HG03039 (cell line): ENCODE data around the gene EHBP1.

Experiments
- ATAC-seq: cut with Tn5 transposase; IDR thresholded peaks from one replicate; pipeline ENCODE4 v1.9.1; 2021; ENCODE audit warnings: mild to moderate bottlenecking, moderate library complexity; ENCODE audit not compliant: unreplicated experiment

The EHBP1 gene

DNA sequence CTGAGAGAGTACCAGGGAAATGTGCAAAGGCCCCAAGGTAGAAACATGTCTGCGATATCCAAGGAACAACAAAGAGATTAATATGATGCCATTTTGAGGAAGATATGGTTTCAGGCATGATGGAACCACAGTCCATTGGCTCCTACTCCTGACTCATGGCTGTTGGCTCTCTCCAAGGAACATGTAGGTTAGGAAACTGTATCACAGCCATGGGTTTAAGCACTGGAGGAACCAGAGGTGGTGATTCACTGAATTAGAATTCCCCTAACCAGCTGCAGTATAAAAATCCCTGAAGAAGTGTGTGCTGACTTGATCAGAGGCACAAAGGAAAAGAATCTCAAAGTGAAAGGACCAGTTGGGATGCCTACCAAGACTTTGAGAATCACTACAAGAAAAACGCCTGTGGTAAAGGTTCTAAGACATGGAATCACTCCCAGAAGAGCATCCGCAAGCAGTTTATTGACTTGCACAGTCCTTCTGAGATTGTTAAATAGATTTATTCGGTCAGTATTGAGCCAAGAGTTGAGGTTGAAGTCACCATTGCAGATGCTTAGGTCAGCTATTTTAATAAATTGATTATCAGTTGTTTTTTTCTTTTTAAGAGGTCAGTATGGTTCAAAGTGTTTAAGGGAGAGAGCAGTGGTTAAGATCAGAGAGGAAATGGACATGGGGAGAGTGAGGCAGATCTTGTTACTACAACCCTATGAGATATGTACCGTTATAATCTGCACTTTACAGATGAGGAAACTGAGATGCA lies 234.4 kb downstream of the EHBP1 start:
- ATAC-seq = no peak

GRCh38 chr2:62940697-62941096 lies 235.2 kb downstream of the EHBP1 start:
- no peak for ATAC-seq

DNA sequence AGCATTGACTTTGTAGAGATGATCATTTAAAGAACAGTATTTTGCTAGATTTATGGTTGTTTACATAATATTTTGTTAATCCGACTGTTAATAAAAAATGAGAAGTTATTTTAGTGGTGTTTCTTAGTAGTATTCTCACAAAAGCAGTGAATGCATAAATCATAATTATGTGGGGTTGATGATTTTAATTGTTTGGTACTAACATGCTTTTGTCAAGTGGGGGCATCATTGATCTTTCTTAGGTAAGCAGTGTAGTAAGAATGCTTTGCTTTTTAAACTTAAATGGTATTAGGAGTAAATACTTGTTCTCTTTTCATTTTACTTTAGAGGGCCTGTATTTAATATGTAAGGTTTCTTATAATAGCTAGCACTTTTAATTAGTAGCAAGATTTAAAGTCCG lies 235.9 kb downstream of the EHBP1 start:
- no peak for ATAC-seq

GRCh38 chr2:62944362-62944761 lies 238.8 kb downstream of the EHBP1 start:
- ATAC-seq = no peak

DNA sequence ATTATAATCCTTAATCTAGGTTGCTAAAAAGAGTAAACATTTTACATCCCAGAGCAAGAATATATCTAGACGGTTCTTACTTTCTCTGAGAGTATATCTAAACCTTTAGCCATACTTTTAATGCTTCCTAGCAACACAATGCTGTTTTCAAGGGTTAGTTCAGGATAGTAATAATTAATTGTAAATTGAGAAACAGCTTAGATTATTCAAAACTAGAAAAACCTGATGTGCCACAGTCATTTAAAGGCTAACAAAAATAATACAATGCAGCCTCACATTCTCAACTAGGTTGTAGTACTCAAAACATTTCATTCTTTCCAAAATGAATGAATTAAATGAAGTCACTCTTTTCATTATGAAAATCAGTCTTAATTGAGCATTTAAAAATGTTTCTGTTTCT lies 241.9 kb downstream of the EHBP1 start:
- ATAC-seq = no peak

GRCh38 chr2:62956651-62957050 lies 251.1 kb downstream of the EHBP1 start:
- no peak for ATAC-seq

DNA sequence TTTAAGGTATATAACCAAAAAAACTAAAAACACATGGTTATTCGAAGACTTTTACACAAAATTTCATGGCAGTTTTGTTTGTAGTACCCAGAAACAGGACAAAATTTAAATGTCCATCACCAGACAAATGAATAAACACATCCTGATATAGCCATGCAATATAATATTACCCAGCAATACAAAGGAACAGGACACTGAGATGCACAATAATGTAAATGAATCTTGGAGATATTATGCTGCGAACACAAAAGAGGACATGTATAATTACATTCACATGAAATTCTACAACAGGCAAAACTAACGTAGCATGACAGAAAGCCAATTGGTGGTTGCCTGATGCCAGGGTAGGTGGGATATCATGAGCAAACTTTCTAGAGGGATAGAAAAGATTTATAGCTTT lies 252.7 kb downstream of the EHBP1 start:
- ATAC-seq = no peak

GRCh38 chr2:62964050-62964449 lies 258.5 kb downstream of the EHBP1 start:
- no peak for ATAC-seq

GRCh38 chr2:62964671-62965070 lies 259.2 kb downstream of the EHBP1 start:
- no peak for ATAC-seq

- no peak for ATAC-seq
Observed at GRCh38 chr2:62966991-62967390, 261.5 kb downstream of the EHBP1 start.

DNA sequence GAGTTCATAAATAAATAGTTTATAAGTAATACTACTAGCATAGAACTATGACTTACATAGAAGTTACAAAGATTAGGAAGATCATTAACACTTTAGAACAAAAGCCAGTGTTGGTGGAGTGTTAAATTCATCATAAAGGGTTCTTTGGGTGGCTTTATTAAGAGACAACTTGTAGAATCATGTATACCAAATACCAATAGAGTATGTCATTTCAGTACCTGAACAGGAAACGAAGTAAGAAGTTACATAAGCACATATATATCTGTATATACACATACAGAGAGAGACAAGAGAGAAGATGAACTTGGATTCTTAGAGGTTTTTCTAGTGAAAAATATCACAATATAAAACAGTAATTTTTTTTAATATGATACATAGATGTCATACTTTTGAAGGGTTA lies 262.7 kb downstream of the EHBP1 start:
- ATAC-seq = no peak

- no peak for ATAC-seq
Observed at GRCh38 chr2:62968668-62969067, 263.2 kb downstream of the EHBP1 start.

- no peak for ATAC-seq
Observed at GRCh38 chr2:62971936-62972335, 266.4 kb downstream of the EHBP1 start.

DNA sequence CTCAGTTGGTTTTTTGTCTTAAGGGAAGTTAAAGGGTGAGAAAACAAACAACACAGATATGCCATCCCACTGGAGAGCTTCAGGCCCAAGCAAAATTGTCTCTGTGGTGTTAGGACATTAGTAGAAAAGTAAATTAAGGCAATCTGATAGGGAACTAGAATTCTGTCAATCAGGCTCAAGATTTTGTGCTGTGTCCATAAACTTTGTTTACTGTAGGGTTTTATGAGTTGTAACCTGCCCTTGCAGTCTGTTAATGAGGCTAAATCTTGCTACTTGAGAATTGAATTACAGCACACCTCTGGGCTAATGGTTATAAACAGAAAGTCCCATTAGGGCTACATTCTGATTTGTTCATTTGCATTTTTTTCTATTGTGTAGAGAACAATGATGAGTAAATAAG lies 267.1 kb downstream of the EHBP1 start:
- no peak for ATAC-seq

GRCh38 chr2:62974999-62975398 lies 269.5 kb downstream of the EHBP1 start:
- ATAC-seq = no peak

GRCh38 chr2:62991605-62992004 lies 286.1 kb downstream of the EHBP1 start:
- ATAC-seq = no peak

DNA sequence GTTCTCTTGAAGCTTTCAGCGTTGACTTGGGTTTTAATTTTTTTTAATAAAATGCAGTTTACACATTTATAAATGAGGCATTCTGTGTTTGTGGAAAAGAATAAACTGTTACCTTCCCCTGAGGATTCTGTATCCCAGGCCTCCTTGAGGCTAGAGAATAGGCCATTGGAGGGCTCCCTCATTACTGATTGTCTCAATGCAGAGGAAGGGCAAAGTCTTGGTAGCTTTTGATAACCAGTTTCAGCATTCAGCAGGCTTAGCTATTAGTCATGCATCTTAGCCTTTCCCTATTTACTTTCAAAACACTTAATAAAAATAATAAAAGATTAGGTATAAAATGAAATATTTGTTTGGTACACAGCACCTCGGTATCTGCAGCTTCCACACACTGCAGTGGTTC lies 287.0 kb downstream of the EHBP1 start:
- ATAC-seq = no peak

DNA sequence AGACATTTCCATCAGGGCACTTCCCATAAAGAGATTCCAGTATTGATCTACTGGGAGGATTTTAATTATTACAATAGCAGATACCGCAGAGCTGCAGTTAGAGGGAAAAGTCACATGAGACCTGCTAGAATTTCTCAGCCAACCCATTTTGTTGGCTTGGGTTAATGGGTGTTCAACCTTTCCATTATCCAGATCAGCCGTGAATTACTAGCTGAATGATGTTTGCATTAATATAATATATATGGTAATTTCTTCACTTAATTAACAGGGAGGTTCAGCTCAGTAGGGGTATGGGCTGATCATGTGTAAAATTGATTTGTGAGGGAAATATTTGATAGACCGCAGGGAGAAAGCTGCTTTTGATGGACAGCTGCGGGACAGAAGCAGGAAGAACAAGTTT lies 288.7 kb downstream of the EHBP1 start:
- ATAC-seq = no peak

DNA sequence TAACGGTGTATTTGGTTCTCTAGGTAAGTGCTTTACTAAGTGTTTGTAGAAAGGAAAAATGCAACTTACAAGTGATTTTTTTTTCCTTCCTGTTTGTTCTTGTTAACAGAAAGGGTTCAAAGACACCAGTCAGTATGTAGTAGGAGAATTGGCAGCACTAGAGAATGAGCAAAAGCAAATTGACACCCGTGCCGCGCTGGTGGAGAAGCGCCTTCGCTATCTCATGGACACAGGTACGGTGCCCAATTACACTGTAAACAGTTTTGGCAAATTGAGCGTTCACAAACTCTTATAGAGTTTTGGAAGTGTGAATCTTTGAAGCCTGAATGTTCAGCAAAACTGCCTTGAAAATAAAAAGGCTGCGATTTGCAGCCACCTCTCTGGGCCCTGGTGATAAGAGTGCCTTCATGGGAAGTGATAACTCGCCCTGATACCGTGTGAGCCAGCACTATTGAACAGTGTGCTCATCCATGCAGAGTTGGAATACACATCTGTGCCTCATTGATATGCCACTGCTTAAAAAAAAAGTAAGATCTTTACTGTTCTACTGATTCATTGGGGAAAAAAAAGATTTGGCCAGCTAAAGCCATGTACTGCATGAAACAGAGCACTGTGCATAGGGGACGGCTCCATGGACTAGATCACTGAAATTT lies 291.1 kb downstream of the EHBP1 start:
- no peak for ATAC-seq

- ATAC-seq = no peak
Observed at GRCh38 chr2:62998949-62999348, 293.4 kb downstream of the EHBP1 start.

GRCh38 chr2:62999905-63000304 lies 294.4 kb downstream of the EHBP1 start:
- ATAC-seq = no peak

DNA sequence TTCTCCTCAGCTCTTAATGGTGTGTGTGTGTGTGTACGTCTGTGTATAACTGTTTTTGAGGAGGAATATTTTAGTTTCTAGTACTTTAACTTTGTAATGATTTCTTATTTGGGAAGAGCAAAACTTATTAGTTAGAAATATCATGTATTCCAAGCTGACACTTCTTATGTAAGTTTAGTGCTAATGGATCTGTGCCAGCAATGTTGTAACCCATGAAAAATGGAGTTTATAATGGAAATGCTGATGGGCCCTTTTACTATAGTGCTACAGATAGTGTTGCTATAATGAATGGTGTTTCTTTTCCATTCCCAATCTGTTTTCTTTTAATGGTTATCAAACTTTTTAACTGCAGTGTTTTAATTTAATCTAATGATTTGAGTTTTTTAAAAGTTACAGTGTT lies 295.3 kb downstream of the EHBP1 start:
- ATAC-seq = no peak

- ATAC-seq = no peak
Observed at GRCh38 chr2:63001576-63001975, 296.1 kb downstream of the EHBP1 start.
